ENCODE measurements around the gene COP1.
"Not testable (repeated sequence)": the region's sequence is repeated elsewhere in the genome, so short reads cannot be mapped to it uniquely, and the experiment has no call there.

The COP1 gene

GRCh38 chr1:176206961-176207902 is at the start of gene COP1:
Gene COP1, minus strand, starts transcription at chr1:176207286. Its CDS starts 308 bp downstream, at chr1:176206978.
- Mint-ChIP-seq H3K27me3 (ENCODE audit: low read depth) (no peaks in the 10 kb centered on the region), H3K4me1 (peaks cover 35% of the 10 kb centered on the region), H3K9me3 (no peaks in the 10 kb centered on the region), H3K4me3 (peak within 1 kb of the TSS; percentile 95 to 99 (median 98)), H3K27ac (peak within 1 kb of the TSS; percentile 93 to 99 (median 98)), H3K36me3 (ENCODE audit: low read depth) (no peaks in the 10 kb centered on the region)
- TF ChIP-seq CTCF (IDR thresholded peaks at IDR 0.05; ENCODE audit: unreplicated experiment in 3 of 3), result peak in 1 of 3 experiments; percentile 10

- no peaks in the 10 kb centered on the region for H3K36me3 Mint-ChIP-seq (ENCODE audit: low read depth)
- no peaks in the 10 kb centered on the region for H3K9me3 Mint-ChIP-seq
- H3K4me1 Mint-ChIP-seq, result no peaks in the 10 kb centered on the region
- no peak overlapping the region for H3K4me3 Mint-ChIP-seq
- no peaks in the 10 kb centered on the region for H3K27me3 Mint-ChIP-seq (ENCODE audit: low read depth)
- H3K27ac Mint-ChIP-seq, result no peak overlapping the region
- no peak for TF ChIP-seq CTCF (IDR thresholded peaks at IDR 0.05; ENCODE audit: unreplicated experiment in 3 of 3)
Measured at GRCh38 chr1:176252191-176252590, 45.1 kb upstream of the COP1 start.

DNA sequence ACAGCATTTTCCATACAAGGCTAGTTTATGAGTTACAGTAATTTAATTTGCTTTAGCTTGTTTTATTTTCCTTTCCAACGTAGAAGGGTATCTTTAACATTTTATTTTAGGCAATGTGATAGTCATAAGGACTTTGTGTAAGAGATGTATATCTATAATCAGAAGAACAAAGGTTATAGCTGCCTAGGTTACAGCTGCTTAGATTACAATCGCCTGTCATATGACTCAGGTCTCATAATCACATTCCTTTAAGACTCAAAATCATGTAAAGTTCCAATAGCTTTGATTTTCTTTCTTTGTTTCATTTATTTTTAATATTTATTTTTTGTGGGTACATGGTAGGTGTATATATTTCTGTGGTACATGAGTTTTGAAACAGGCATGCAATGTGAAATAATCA is 37.8 kb upstream of the COP1 start:
- Mint-ChIP-seq H3K27ac (no peak overlapping the region), H3K36me3 (ENCODE audit: low read depth) (no peaks in the 10 kb centered on the region), H3K4me3 (no peak overlapping the region), H3K27me3 (ENCODE audit: low read depth) (no peaks in the 10 kb centered on the region), H3K9me3 (no peaks in the 10 kb centered on the region), H3K4me1 (no peaks in the 10 kb centered on the region)
- TF ChIP-seq CTCF (IDR thresholded peaks at IDR 0.05; ENCODE audit: unreplicated experiment in 3 of 3), result no peak

GRCh38 chr1:176243746-176244145 is 36.7 kb upstream of the COP1 start:
- no peak overlapping the region for H3K27ac Mint-ChIP-seq
- H3K4me3 Mint-ChIP-seq, result no peak overlapping the region
- H3K9me3 Mint-ChIP-seq, result no peaks in the 10 kb centered on the region
- H3K36me3 Mint-ChIP-seq (ENCODE audit: low read depth), result no peaks in the 10 kb centered on the region
- TF ChIP-seq CTCF (IDR thresholded peaks at IDR 0.05; ENCODE audit: unreplicated experiment in 3 of 3), result no peak
- no peaks in the 10 kb centered on the region for H3K4me1 Mint-ChIP-seq
- no peaks in the 10 kb centered on the region for H3K27me3 Mint-ChIP-seq (ENCODE audit: low read depth)

DNA sequence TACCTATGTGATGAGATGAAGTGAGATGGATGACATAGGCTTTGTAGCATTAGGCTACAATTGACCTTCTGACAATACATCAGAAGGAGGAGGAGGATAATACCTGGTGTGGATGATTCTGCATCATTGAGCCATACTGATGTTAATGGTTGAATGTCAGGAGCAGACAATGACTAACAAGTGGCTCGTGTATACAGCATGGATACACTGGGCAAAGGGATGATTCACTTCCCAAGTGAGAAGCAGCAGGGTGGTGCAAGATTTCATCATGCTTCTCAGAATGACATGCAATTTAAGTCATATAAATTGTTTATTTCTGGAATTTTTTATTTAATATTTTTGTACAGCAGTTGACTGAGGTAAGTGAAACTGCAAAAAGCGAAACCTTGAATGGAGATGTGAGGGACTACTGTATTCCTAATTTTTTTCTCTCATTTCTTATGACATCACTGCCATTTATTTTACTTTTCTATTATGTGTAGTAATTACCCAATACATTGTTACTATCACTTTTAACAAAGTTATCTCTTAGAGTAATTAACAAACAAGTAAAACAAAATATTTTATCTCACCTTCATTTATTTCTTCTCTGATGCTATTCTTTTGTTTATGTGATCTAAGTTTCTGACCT is 34.4 kb upstream of the COP1 start:
- Mint-ChIP-seq H3K4me1 (no peaks in the 10 kb centered on the region), H3K27ac (no peak overlapping the region), H3K27me3 (ENCODE audit: low read depth) (no peaks in the 10 kb centered on the region), H3K36me3 (ENCODE audit: low read depth) (no peaks in the 10 kb centered on the region), H3K9me3 (no peaks in the 10 kb centered on the region), H3K4me3 (no peak overlapping the region)
- no peak for TF ChIP-seq CTCF (IDR thresholded peaks at IDR 0.05; ENCODE audit: unreplicated experiment in 3 of 3)

- not testable (repeated sequence) for H3K4me1 Mint-ChIP-seq; H3K27me3 Mint-ChIP-seq (ENCODE audit: low read depth); H3K4me3 Mint-ChIP-seq; H3K27ac Mint-ChIP-seq; H3K36me3 Mint-ChIP-seq (ENCODE audit: low read depth)
- H3K9me3 Mint-ChIP-seq, result peaks cover 22% of the 10 kb centered on the region
Measured at GRCh38 chr1:176233657-176234056, 26.6 kb upstream of the COP1 start.

Data from nephron (organoid).